Choroid plexus epithelial cell (primary cell): ENCODE data around the gene ZNF79.

Experiments used
- DNase-seq: peaks from one replicate; pipeline ENCODE4 v3.0.0-alpha.2; 2010; ENCODE audit warnings: low read depth
- H3K4me3 ChIP-seq: 2 replicates; pipeline ENCODE4 v1.5.1; 2011; ENCODE audit warnings: low read depth, mild to moderate bottlenecking, control low read depth, low read length, moderate library complexity
- TF ChIP-seq, protein P1 (sequence below): conservative IDR thresholded peaks from 2 replicates; pipeline ENCODE4 v1.5.1; 2011; ENCODE audit warnings: low read depth, mild to moderate bottlenecking, control low read depth, inconsistent platforms, low read length, moderate library complexity

Gene ZNF79

GRCh38 chr9:127423934-127424675 lies at the start of gene ZNF79:
Gene ZNF79, plus strand, starts transcription at chr9:127424382. Its CDS starts 406 bp downstream, at chr9:127424788.
- TF ChIP-seq, protein P1, sequence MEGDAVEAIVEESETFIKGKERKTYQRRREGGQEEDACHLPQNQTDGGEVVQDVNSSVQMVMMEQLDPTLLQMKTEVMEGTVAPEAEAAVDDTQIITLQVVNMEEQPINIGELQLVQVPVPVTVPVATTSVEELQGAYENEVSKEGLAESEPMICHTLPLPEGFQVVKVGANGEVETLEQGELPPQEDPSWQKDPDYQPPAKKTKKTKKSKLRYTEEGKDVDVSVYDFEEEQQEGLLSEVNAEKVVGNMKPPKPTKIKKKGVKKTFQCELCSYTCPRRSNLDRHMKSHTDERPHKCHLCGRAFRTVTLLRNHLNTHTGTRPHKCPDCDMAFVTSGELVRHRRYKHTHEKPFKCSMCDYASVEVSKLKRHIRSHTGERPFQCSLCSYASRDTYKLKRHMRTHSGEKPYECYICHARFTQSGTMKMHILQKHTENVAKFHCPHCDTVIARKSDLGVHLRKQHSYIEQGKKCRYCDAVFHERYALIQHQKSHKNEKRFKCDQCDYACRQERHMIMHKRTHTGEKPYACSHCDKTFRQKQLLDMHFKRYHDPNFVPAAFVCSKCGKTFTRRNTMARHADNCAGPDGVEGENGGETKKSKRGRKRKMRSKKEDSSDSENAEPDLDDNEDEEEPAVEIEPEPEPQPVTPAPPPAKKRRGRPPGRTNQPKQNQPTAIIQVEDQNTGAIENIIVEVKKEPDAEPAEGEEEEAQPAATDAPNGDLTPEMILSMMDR, result no peak
- peak; percentile 95 for DNase-seq
- H3K4me3 ChIP-seq, result peak within 1 kb of the TSS; percentile 82

DNA sequence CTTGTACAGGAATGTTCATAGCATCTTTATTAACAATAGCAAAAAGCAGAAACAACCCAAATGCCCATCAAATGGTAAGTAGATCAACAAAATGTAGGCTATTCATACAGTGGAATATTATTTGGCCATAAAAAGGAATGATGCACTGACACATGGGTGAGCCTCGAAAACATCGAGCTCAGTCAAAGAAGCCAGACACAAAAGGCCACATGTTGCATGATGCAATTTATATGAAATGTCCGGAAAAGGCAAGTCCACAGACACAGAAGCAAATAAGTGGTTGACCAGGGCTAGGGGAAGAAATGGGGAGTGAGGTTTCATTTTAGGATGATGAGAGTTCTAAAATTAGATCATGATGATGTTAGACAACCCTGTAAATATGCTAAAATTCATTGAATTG lies 43.7 kb upstream of the ZNF79 start:
- H3K4me3 ChIP-seq, result no peak overlapping the region
- TF ChIP-seq, protein P1, result no peak
- peak; percentile 10 for DNase-seq

- no peak for DNase-seq
- TF ChIP-seq, protein P1, result no peak
- no peak overlapping the region for H3K4me3 ChIP-seq
Observed at GRCh38 chr9:127382541-127382940, 41.6 kb upstream of the ZNF79 start.

DNA sequence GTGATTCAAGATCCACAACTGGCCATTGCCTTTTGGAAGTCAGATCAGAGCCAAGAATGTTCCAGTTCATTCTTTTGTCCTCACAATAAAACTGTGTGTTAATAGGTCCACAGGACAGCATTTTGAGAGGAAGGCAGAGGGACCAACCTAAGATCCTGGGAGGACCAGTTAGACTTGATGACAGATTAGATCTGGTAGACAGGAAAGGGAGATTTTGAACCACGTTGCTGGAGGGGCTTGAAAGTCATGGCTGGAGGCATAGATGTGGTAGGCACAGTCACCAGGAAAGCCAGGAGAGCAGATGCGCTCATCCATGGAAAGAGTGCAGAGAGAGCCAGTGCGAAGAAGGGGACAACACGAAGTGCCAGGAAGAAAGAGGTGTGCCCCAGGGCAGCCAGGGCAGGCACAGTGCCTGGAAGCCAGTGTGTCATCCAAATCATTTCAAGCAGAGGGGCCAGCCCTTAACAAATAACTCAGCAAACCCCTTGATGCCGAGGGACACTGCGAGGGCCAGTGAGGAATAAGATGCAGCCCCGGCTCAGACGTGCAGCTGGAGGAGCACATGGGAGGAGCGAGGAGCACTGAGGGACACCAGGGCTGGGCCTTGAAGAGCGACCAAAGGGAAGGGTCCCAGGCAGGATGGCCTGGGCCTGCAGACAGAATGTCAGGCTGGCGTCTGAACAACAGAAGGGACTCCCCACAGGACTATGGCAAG lies 40.0 kb upstream of the ZNF79 start:
- no peak for DNase-seq
- TF ChIP-seq, protein P1, result no peak
- H3K4me3 ChIP-seq, result no peak overlapping the region

GRCh38 chr9:127384901-127385300 lies 39.3 kb upstream of the ZNF79 start:
- H3K4me3 ChIP-seq, result no peak overlapping the region
- TF ChIP-seq, protein P1, result peak; percentile 15
- no peak for DNase-seq

GRCh38 chr9:127386249-127386648 lies 37.9 kb upstream of the ZNF79 start:
- no peak overlapping the region for H3K4me3 ChIP-seq
- TF ChIP-seq, protein P1, result no peak
- DNase-seq, result no peak

DNA sequence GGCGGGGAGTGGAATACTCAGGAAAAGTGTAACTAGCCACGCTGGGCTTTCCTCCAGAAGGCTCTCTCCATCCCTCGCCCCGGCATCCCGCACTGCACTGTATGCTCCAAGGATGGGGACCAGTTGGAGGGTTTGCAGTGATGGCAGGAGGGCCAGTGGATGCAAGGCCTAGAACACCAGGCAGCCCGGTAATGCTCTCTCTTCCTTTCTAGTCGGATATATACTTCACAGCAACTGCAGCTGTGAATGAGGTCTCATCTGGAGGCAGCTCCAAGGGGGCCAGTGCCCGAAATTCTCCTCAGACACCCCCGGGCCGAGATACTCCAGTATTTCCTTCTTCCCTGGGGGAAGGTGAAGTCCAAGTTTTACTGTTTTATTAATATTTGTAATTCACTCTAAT lies 37.2 kb upstream of the ZNF79 start:
- H3K4me3 ChIP-seq, result no peak overlapping the region
- TF ChIP-seq, protein P1, result no peak
- no peak for DNase-seq
